T-helper 2 cell treated with Interferon-gamma antibody and Interleukin-4, amounts not matched to agents 100 ng/mL and 5 ng/mL, for 36 hours (primary cell): ENCODE data around the gene CAPN11. TPM values are rescaled to one million over a fixed set of nuclear protein-coding genes. Genes with fewer than 3 reads are reported as not detected.
"Not testable (repeated sequence)": the region's sequence is repeated elsewhere in the genome, so short reads cannot be mapped to it uniquely, and the experiment has no call there.

Source experiments
- intact Hi-C: fragments of 100-400 bp; cut with micrococcal nuclease; formaldehyde crosslinking; loops from one replicate; pipeline ENCODE4 v1.15.1; 2023
- total RNA-seq: library from RNA; stranded (reverse); gene quantifications from 2 replicates; pipeline ENCODE4 v1.2.3, GENCODE V29; 2022

CAPN11 gene
- total RNA-seq, 1 donor from 2014 or later, result not detected

- intact Hi-C loops, result no loop called here
Observed at GRCh38 chr6:44179648-44180047, 21.0 kb downstream of the CAPN11 start.

DNA sequence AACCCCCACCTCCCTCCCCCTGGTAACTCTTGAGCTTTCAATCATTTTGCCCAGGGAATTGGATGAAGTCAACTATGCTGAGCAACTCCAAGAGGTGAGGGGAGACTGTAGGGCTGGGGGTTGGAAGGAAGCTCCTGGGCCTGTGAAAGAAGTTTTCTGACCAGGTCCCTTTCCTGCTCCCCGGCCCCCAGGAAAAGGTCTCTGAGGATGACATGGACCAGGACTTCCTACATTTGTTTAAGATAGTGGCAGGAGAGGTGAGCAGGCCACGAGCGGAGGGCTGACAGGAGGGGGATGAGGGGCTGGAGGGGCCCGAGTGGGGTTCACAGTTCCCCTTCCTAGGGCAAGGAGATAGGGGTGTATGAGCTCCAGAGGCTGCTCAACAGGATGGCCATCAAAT, 21.8 kb downstream of the CAPN11 start:
- intact Hi-C loops, result no loop called here

DNA sequence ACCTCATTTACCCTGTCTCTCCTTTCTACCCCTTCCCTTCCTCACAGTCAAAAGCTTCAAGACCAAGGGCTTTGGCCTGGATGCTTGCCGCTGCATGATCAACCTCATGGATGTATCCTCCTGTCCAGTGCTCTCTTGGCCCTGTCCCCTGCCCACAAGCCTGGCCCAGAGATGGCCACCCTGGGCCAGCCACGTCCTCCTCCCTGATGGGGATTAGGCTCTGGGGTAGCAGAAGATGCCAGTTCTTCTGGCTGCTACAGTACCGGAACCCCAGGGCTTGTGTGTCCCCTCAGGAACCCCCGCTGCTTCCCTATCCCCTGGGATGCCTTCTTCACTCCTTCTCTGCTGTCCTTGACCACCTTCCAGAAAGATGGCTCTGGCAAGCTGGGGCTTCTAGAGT, 22.3 kb downstream of the CAPN11 start:
- intact Hi-C loops, result no loop called here

- intact Hi-C loops, result not testable (repeated sequence)
Observed at GRCh38 chr6:44181784-44182183, 23.2 kb downstream of the CAPN11 start.

DNA sequence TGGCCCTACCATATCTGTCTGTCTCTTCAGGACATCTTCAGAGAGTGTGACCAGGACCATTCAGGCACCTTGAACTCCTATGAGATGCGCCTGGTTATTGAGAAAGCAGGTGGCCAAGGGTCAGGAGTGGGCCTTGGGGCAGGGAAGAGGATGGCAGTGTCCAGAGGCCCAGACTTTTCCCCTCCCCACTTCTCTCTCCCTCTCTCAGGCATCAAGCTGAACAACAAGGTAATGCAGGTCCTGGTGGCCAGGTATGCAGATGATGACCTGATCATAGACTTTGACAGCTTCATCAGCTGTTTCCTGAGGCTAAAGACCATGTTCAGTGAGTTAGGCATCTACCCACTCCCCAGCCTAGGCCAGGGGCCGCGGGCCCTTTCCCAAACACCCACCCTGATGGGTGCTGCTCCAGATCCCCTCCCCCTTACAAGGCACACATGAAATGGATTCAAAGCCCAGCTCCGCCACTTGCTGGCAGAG, 24.3 kb downstream of the CAPN11 start:
- intact Hi-C loops, result no loop called here

- intact Hi-C loops, result no loop called here
Observed at GRCh38 chr6:44183783-44184182, 25.2 kb downstream of the CAPN11 start.

DNA sequence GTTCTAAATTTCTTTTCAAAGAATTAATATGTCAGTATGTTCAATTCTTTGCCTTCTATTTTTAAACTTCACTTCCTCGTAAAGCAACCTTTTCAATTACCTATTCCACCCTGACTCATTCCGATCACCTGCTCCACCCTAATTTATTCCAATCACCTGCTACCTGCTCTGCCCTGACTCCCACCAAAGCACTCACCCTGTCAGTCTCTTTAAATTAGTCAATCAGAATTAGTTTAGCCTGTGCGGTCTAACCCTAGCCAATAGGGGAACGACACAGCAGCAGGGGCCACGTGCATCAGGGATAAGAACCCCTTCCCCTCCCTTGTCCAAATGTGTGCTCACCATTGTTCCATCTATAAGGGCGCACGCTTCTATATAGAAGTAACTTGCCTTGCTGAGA, 26.7 kb downstream of the CAPN11 start:
- intact Hi-C loops, result not testable (repeated sequence)

DNA sequence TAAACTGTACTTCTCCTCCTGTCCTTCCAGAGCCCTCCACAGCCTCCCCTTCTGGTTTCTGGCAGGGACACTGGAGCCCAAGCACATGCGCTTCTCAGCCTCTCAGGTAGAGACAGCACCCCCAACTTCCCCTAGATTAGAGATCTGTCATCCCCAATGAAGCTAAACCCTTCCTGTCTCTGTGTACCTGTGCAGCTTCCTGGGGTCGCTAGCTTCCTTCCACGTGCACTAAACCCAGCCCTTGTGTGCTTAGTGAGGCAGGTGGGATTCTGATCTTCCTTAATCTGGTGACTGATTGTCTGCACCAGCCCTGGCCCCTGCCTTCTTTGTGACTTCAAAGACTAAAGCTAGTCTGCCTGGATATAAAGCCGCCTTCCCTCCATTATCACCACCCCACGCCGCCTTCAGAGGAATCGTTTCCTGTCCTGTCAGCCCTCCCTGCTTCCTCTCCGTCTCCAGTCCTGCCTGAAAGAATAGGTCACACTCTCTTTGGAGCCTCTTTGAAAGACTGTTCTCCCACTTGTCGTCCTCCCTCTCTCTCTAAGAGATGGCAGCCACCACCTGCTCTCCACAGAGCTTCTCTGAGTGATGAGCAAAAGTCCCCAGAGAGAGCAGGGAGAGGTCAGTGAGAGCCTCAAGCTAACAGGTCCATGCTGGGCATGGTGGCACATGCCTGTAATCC, 27.5 kb downstream of the CAPN11 start:
- intact Hi-C loops, result no loop called here

- intact Hi-C loops, result no loop called here
Observed at GRCh38 chr6:44186635-44187025, 28.0 kb downstream of the CAPN11 start.

DNA sequence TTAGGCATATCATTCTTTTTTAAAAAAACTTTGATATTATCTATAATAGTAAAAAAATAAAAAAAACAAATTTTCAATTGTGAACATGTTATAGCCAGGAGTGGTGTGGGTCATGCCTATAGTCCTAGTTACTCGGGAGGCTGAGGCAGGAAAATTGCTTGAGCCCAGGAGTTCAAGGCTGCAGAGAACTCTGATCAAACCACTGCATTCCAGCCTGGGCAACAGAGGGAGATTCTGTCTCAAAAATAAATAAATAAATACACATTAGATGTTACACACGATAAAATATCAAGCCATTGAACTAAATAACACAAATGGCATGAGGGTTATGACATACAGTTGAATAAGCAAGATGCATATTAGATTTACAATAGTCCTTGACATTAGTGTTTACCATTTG, 30.2 kb downstream of the CAPN11 start:
- intact Hi-C loops, result no loop called here

DNA sequence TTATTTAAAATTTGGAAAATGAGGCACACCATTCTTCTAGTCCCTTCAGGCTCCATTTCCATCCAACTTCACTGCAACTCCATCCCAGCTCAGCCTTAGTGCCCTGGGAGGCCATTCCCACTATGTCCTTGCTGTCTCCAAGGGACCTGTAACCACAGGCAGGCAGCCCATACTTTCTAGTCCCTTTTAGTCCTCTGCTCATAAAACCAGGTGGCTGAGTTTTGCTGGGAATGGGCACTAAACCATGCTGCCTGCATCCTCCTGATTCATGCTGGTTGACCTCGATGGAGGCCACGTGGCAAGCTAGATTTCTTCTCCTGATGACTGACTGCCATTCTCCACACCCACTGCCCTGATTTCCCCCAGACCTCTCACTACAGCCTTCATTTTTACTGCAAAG, 30.6 kb downstream of the CAPN11 start:
- intact Hi-C loops, result no loop called here

GRCh38 chr6:44190715-44191114, 32.1 kb downstream of the CAPN11 start:
- intact Hi-C loops, result no loop called here

DNA sequence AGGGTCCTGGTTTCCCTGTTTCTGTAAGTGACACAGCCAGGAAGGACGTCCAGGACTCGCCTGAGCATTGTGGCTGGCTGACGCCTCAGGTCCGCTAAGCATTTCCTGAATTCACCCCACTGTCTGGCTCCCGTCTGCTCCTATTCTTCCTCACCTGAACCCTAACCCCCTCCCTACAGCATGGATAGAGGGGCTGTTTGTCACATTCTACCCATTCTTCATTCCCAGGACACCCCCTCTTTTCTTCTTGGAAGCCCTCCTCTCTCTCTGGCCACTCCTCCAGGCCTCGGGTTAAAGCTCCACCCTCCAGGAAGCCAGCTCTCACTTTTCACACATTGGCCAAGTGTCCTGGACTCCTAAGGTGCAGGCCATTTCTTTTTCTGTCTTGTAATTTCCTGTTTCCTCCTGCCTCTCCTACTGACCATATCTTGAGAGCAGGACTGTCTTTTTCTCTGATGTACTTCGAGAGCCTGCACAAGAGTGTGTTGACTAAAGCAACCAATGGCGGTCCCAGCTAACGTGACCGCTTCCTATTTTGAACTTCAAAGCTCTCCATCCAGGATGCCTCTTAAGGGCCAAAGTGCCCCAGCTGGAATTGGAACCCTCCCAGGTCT, 33.9 kb downstream of the CAPN11 start:
- intact Hi-C loops, result no loop called here

DNA sequence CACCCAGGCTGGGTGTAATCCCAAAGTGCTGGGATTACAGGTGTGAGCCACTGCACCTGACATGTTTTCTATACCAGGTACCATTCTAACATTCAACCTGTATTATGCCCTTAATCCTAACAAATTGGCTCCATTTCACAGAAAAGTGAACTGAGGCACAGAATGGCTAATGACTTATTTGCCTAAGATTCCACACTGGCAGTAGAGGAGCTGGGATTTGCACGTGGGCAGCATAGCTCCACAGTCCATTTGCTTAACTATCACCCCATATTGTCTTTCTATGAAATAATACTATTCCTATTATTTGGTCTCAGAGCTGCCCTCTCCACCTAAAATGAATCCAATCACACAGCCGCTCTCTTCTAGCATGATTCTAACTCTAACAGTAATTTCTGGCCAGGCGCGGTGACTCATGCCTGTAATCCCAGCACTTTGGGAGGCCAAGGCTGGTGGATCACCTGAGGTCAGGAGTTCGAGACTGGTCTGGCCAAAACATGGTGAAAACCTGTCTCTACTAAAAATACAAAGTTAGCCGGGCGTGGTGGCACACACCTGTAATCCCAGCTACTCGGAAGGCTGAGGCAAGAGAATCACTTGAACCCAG, 34.8 kb downstream of the CAPN11 start:
- intact Hi-C loops, result no loop called here

DNA sequence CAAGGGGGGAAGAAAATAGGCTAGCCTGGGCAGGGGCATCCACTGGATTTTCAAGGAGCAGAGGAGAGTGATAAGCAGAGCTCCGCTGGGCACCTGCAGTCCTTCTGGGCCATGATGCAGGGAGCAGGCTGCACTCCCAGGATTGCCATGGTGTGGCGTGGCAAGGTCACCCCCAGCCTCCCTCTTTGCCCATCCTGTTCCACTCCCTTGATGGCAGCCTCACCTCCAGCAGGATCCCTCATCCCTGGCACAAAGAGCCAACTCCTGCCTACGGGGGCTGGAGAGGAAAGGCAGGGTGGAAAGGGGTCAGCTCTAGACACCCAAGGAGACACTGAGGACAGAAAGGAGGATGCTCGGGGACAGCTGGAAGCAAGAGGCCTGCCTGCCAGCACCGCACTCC, 35.7 kb downstream of the CAPN11 start:
- intact Hi-C loops, result no loop called here

- intact Hi-C loops, result not testable (repeated sequence)
Observed at GRCh38 chr6:44196351-44196750, 37.7 kb downstream of the CAPN11 start.

- intact Hi-C loops, result no loop called here
Observed at GRCh38 chr6:44198684-44199083, 40.1 kb downstream of the CAPN11 start.

DNA sequence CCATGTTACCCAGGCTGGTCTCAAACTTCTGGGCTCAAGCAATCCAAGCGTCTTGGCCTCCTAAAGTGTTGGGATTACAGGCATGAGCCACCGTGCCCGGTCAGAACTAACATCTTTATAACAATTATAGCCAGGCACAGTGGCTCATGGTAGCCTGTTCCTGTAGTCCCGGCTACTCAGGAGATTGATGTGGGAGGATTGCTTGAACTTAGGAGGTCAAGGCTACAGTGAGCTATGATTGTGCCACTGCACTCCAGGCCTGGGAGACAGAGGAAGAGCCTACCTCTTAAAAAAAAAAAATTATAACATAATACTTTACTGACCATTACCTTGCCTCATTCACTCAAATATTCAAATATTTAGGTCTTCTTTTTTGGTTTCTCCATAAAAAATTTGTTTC, 41.3 kb downstream of the CAPN11 start:
- intact Hi-C loops, result no loop called here

- intact Hi-C loops, result no loop called here
Observed at GRCh38 chr6:44201200-44201599, 42.6 kb downstream of the CAPN11 start.

DNA sequence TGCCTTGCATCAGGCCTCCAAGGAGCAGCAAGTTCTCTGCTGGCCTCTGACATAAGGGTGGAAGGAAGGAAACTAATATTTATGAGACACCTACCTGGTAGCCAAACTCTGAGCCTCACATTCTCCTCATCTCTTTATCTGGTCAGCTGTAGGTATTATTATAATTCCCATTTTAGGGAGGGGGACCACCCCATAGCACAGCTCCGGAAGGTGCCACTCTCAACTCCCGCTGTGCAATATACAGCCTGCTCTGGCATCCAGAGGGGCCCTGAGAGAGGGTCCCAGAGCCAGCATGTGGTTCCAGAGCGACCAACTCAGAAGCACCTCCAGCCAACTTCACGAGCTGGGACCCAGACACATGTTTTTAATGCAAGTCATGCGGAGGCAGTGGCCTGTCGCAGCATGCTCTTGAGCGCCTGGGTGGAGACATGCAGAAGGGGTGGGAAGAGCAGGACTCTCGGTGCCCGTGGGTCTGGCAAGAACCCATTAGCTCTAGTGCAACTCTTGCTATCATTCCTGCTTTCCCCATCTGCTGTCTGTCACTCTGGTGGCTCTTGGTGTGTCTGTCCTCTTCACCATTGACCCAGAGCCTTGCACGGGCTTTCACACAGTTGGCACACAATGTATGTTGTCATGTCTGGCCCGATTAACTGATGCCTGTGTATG, 43.2 kb downstream of the CAPN11 start:
- intact Hi-C loops, result no loop called here

GRCh38 chr6:44202332-44202971, 43.8 kb downstream of the CAPN11 start:
- intact Hi-C loops, result no loop called here
